Neural cell (in vitro differentiated cells): ENCODE results near the gene PTPN21.

Experiments
- POLR2AphosphoS5 ChIP-seq: IDR thresholded peaks from 2 replicates; pipeline ENCODE4 v1.6.1; 2012
- RAD21 ChIP-seq: fragments of 450-650 bp; conservative IDR thresholded peaks from 2 replicates; pipeline ENCODE4 v1.6.1; 2014; ENCODE audit warnings: antibody characterized with exemption, mild to moderate bottlenecking, moderate library complexity
- TAF1 ChIP-seq: IDR thresholded peaks from 2 replicates; pipeline ENCODE4 v1.6.1; 2012; ENCODE audit warnings: low read depth
- TF ChIP-seq, protein P1 (sequence below): fragments of 450-650 bp; IDR thresholded peaks from 2 replicates; pipeline ENCODE4 v1.5.1; 2014; ENCODE audit warnings: antibody characterized with exemption, mild to moderate bottlenecking, moderate library complexity; ENCODE audit not compliant: poor library complexity, severe bottlenecking

DNA sequence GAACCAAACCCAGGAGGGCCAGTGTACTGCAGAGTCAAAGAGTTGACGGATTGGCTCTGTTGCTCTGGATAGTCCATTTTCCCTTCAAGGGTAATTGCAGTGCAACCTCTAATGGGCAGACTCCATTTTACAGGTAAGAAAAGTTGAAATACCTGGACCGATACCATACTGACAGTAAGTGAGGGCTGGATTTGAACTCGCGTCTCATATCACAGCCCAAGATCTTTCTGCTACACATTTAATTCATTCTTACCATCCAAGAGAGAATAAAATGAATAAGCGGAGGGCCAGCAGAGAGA, 7.7 kb upstream of the PTPN21 start:
- TF ChIP-seq, protein P1, sequence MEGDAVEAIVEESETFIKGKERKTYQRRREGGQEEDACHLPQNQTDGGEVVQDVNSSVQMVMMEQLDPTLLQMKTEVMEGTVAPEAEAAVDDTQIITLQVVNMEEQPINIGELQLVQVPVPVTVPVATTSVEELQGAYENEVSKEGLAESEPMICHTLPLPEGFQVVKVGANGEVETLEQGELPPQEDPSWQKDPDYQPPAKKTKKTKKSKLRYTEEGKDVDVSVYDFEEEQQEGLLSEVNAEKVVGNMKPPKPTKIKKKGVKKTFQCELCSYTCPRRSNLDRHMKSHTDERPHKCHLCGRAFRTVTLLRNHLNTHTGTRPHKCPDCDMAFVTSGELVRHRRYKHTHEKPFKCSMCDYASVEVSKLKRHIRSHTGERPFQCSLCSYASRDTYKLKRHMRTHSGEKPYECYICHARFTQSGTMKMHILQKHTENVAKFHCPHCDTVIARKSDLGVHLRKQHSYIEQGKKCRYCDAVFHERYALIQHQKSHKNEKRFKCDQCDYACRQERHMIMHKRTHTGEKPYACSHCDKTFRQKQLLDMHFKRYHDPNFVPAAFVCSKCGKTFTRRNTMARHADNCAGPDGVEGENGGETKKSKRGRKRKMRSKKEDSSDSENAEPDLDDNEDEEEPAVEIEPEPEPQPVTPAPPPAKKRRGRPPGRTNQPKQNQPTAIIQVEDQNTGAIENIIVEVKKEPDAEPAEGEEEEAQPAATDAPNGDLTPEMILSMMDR: no peak
- TF ChIP-seq TAF1 (no peak), POLR2AphosphoS5 (no peak), RAD21 (no peak)
